Measurements from ENCODE around the gene TDP1.
"Not testable (repeated sequence)": the region's sequence is repeated elsewhere in the genome, so short reads cannot be mapped to it uniquely, and the experiment has no call there.

The TDP1 gene

DNA sequence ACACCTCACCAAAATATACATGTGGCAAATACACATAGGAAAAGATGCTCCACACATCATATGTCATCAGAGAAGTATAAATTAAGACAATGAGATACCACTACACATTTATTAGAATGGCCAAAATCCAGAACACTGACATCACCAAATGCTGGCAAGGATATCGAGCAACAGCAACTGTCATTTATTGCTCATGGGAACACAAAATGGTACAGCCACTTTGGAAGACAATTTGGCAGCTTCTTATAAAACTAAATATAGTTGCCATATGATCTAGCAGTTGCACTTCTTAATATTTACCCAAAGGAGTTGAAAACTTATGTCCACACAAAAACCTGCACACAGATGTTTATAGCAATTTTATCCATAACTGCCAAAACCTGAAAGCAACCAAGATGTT, 99.1 kb downstream of the TDP1 start:
- no peak for DNase-seq

GRCh38 chr14:90056826-90057225, 101.1 kb downstream of the TDP1 start:
- no peak for DNase-seq

- no peak for DNase-seq
Observed at GRCh38 chr14:90058876-90059458, 103.2 kb downstream of the TDP1 start.

DNA sequence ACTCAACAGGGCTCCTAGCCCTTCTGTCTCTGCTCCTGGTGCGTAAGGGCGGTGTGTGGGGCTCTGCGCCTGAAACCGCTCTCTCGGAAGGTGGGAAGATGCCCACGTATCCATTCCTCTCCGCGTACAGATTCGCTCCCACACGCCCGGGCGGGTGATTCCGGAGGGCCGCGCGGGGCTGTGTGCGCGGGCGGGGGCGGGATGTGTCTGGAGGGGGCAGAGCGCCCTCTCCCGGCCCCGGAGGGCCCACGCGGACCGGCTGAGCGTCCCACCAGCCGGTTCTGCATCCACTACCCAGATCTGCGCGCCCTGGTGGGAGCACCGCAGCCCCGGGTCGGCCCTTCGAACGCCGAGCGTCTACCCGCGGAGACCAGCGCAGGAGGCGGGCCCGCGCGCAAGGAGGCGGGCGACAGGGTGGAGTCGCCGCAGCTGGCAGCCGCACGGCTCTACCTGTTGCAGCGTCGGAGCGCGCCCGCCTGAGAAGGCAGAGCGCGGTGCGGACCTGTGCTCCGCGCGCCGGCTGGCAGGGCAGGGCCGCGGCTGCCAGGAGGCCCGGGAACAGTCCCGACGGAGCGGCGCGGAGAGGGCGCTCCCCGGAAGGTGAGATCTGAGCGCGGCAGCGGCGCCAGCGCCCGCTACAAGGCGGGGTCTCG, 104.7 kb downstream of the TDP1 start:
- DNase-seq, result peak; percentile 59

DNA sequence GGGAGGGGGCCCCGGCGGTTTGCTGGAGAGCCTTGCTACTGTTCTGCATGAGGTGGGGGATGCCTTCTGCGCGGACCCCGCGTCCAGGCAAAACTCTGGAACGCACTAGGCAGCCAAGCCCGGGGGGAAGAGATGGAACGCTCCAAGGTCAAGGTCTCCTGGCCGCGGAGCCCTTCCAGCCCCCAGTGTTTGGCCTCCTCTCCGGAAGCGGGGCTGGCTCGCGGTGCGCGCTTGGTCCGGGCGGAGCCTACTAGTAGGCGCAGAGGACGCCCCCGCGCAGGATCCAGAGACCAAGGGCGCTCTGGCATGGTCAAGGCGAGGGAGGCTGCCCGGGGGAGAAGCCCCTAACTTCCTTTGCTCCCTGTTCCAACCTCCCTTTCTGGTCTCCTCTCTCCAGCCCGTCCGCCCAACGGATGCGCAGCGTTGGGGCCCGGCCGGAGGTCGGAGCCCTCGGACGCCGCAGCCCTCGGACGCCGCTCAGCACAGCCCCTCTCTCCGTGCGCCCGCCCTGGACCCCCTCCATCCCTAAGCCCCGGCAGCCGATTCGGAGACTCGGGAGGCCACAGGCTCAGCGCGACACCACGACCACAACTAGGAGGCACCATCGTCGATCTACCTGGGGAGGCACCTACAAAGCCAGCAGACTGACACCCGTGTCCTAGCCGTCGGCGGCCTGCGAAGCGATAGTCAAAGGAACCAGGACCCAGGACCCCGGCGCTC, 105.4 kb downstream of the TDP1 start:
- DNase-seq, result no peak

DNA sequence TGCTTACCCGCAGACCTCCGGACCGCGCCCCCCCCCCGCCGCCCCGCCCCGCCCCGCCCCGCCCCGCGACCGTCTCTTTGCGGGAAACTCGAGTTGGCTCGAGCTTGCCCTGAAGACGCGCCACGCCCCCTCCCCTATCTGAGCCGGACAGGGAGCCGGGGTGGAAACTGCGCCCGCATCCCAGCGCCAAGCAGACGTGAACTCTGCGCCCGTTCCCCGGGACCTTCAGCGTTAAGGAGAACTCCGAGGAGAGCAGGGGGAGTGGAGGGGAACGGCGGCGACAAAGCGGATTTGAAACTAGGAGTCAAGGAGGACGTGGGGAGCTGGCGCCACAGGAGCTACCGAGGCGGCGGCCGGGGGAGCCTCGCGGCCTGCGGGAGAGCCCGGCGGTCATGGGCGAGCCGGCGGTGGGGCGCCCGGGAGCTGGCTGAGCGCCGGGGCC, 106.0 kb downstream of the TDP1 start, which contains the start of gene KCNK13:
KCNK13 (plus strand) TSS at position 310 of the 442 bp plus-strand sequence. CDS start 212 bp downstream, outside the sequence.
- DNase-seq, result peak; percentile 37

DNA sequence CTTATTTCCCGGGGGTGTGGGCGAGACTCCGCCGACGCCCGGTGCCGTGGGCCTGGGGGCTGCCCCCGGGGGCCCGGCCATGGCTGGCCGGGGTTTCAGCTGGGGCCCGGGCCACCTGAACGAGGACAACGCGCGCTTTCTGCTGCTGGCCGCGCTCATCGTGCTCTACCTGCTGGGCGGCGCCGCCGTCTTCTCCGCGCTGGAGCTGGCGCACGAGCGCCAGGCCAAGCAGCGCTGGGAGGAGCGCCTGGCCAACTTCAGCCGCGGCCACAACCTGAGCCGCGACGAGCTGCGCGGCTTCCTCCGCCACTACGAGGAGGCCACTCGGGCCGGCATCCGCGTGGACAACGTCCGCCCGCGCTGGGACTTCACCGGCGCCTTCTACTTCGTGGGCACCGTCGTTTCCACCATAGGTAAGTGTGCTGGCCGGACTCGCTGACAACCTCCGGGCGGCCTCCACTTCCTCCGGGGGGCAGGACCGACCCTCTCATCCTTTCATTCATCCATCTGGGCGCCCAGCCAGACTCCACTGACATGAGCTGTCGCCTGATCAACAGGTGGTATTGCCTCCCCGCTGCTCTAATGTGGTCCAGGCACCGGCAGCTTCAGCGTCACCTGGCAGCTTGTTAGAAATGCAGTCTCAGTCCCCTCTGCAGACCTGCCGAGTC, 106.5 kb downstream of the TDP1 start:
- DNase-seq, result no peak

DNA sequence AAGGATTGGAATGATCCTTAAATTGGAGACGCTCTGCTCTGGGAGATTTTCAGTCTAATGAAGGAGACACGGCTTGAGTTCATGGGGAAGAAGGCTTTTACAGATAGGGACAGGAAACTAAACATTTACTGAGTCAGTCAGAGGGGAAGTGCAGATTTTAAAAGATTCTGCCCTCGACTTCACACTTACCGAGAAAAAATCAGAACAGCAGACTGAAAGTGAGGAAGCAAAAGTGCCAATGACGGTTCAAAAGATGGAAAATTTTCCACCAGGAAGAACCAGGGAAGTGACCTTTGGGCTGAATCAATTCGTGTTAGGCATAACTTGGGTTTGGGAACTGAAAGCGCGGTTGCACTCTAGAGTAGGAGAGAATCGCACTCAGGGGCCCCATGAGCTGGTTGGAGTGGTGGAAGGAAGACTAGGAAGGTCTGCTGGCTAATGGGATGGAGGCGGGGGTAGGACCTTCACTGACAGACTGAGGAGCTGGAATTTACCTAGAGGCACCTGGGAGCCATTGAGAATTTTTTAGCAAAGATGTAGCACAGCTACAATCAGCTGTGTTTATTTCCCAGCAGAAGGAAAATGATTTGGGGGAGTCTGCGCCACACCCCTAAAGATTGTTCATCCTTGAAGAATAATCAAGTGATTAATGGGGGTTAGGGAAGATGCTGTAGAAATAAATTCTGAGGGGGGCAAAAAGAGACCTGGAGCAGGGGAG, 107.3 kb downstream of the TDP1 start:
- no peak for DNase-seq

DNA sequence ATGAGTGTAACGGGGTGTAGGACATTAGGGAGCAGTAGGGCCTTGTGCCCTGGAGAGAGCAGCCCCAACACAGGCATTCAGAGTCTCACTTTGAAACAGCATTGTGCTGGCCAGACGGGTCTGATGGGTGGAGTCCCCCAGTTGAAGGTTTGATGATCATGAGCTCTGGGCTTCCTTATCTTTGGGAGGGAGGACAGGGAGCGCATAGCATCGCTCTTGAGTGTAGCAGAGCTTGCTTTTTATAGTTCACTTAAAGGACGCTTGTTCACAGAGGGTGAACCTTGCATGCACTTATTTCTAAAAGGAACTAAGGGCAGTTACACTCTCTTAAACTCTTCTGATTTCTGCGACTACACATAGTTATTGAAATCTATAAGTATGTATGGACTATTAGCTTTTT, 116.6 kb downstream of the TDP1 start:
- DNase-seq, result no peak

- no peak for DNase-seq
Observed at GRCh38 chr14:90079576-90079975, 123.8 kb downstream of the TDP1 start.

- no peak for DNase-seq
Observed at GRCh38 chr14:90087433-90087832, 131.7 kb downstream of the TDP1 start.

GRCh38 chr14:90088176-90088575, 132.4 kb downstream of the TDP1 start:
- no peak for DNase-seq

GRCh38 chr14:90089486-90089885, 133.8 kb downstream of the TDP1 start:
- DNase-seq, result not testable (repeated sequence)

GRCh38 chr14:90091393-90091792, 135.7 kb downstream of the TDP1 start:
- DNase-seq, result no peak

DNA sequence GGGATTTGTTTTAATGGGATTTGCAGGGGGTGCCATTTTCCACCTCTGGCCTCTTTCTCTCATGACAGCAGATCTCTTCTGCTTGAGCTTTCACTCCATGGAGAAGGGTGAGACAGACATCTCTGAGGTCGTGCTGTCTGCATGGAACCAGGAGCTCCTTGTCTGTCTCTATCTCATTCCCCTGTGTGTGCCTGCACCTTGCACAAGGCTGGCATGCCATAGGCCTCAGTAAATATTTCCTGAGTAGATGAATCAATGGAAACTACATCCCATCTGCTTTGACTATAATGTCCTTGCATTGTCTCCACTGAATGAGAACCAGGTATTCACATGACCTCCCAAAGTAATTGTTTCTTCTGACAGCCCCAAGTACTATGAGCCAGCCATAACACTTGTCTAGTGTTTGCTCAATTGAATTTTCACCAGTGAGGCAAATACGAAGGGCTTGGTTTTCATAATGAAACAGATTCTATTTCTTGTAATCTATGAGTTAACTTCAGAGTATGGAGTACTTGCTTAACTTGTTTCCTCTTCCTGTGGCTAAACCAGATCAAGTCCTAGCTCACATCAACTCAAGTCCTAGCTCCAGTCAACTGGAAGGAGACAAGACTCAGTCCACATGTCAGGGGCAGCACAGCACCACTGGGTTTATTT, 138.3 kb downstream of the TDP1 start:
- DNase-seq, result no peak

Data from left hindlimb (tissue), 1 donor.